Testis (tissue), 3 donors: ENCODE measurements around the gene MACROD2. TPM values are rescaled to one million over a fixed set of nuclear protein-coding genes. Genes with fewer than 3 reads are reported as not detected.

Experiments used
- DNase-seq: peaks from one replicate; pipeline ENCODE4 v3.0.0-alpha.2; 2019
- H3K27ac ChIP-seq, 2 donors: fragments of 200-600 bp; sonication (generic); one replicate each; pipeline ENCODE4 v1.5.1; 2019
- H3K27me3 ChIP-seq: fragments of 200-600 bp; sonication (generic); one replicate; pipeline ENCODE4 v1.5.1; 2019
- H3K36me3 ChIP-seq: fragments of 200-600 bp; sonication (generic); one replicate; pipeline ENCODE4 v1.5.1; 2017; ENCODE audit warnings: low read depth; ENCODE audit errors: missing control alignments
- H3K4me1 ChIP-seq: fragments of 200-600 bp; sonication (generic); one replicate; pipeline ENCODE4 v1.5.1; 2019
- H3K4me3 ChIP-seq, 2 donors: fragments of 200-600 bp; sonication (generic); one replicate each; pipeline ENCODE4 v1.5.1; 2017 to 2019
- H3K9me3 ChIP-seq: fragments of 200-600 bp; sonication (generic); one replicate; pipeline ENCODE4 v1.5.1; 2017
- CTCF ChIP-seq, 3 experiments: fragments of 450-650 bp in 2 of 3; fragments of 200-600 bp in 1 of 3; sonication (generic) in 1 of 3; IDR thresholded peaks; one replicate each; pipeline ENCODE4 v1.5.1; 2016 to 2019; ENCODE audit warnings: antibody characterized with exemption in 3 of 3, mild to moderate bottlenecking in 2 of 3, moderate library complexity in 1 of 3
- POLR2A ChIP-seq: fragments of 450-650 bp; IDR thresholded peaks from one replicate; pipeline ENCODE4 v1.6.1; 2017; ENCODE audit warnings: antibody characterized with exemption, mild to moderate bottlenecking, moderate library complexity
- WGBS, 2 donors: methylation state at CpG; one replicate each; pipeline ENCODE4 v1.1.5; 2018; 5-methylcytosine and 5-hydroxymethylcytosine counted together
- intact Hi-C: fragments of 100-400 bp; cut with DNase I; formaldehyde crosslinking; loops from one replicate; pipeline ENCODE4 v1.15.1; 2023; ENCODE audit warnings: low total_unique reads
- polyA plus RNA-seq: library from polyadenylated mRNA; stranded (reverse); fragments of 350-450 nt; fragmentation: Illumina TruSeq; extraction: RNeasy Lipid Tissue Mini Kit (QIAGEN cat#74804); gene quantifications from one replicate; pipeline ENCODE4 v1.2.3, GENCODE V29; 2014; ENCODE audit warnings: low read depth, low replicate concordance; ENCODE audit not compliant: insufficient read depth
- total RNA-seq, 2 donors: library from RNA; depleted of rRNA; stranded (reverse); fragments of >200 nt; gene quantifications; one replicate each; pipeline ENCODE4 v1.2.3, GENCODE V29; 2016

MACROD2 gene
- total and polyA plus RNA-seq, 3 donors from 2014 or later: 12.6 to 20.6 (median 16.8) TPM

- DNase-seq: no peak
- H3K4me1 ChIP-seq: no peaks in the 10 kb centered on the region
- intact Hi-C loops: no loop called here
- H3K4me3 ChIP-seq: no peak overlapping the region
- H3K27me3 ChIP-seq: no peaks in the 10 kb centered on the region
- no peaks in the 10 kb centered on the region for H3K9me3 ChIP-seq
- H3K27ac ChIP-seq: no peak overlapping the region
- H3K36me3 ChIP-seq: no peaks in the 10 kb centered on the region
- TF ChIP-seq POLR2A: no peak
- TF ChIP-seq CTCF (IDR thresholded peaks at IDR 0.05): no peak
- WGBS, 2 donors: 97% methylated on average over 1 of the region's 1 CpG
These were observed 5.6 kb downstream of the MACROD2 start for GRCh38 chr20:14000917-14001316.

- intact Hi-C loops: no loop called here
- no peak overlapping the region for H3K4me3 ChIP-seq
- TF ChIP-seq POLR2A (no peak), CTCF (IDR thresholded peaks at IDR 0.05) (no peak)
- H3K27me3 ChIP-seq: no peaks in the 10 kb centered on the region
- H3K36me3 ChIP-seq: no peaks in the 10 kb centered on the region
- DNase-seq: no peak
- H3K4me1 ChIP-seq: no peaks in the 10 kb centered on the region
- H3K9me3 ChIP-seq: no peaks in the 10 kb centered on the region
- WGBS, 2 donors: 95% methylated on average over 4 of the region's 4 CpGs
- no peak overlapping the region for H3K27ac ChIP-seq
These were observed 10.7 kb downstream of the MACROD2 start for GRCh38 chr20:14005996-14006395.

GRCh38 chr20:14009208-14009607 is 13.9 kb downstream of the MACROD2 start:
- no peak for DNase-seq
- no peaks in the 10 kb centered on the region for H3K9me3 ChIP-seq
- no peaks in the 10 kb centered on the region for H3K27me3 ChIP-seq
- no peaks in the 10 kb centered on the region for H3K36me3 ChIP-seq
- H3K27ac ChIP-seq: no peak overlapping the region
- H3K4me1 ChIP-seq: no peaks in the 10 kb centered on the region
- 77 to 81% methylated on average over 2 of the region's 2 CpGs for WGBS, 2 donors
- intact Hi-C loops: no loop called here
- no peak overlapping the region for H3K4me3 ChIP-seq
- TF ChIP-seq CTCF (IDR thresholded peaks at IDR 0.05): no peak

GRCh38 chr20:14012671-14013070 is 17.4 kb downstream of the MACROD2 start:
- H3K9me3 ChIP-seq: no peaks in the 10 kb centered on the region
- TF ChIP-seq POLR2A (no peak), CTCF (IDR thresholded peaks at IDR 0.05) (no peak)
- 97% methylated on average over 3 of the region's 3 CpGs for WGBS, 2 donors
- H3K36me3 ChIP-seq: no peaks in the 10 kb centered on the region
- intact Hi-C loops: no loop called here
- no peak overlapping the region for H3K27ac ChIP-seq
- H3K27me3 ChIP-seq: no peaks in the 10 kb centered on the region
- H3K4me1 ChIP-seq: no peaks in the 10 kb centered on the region
- H3K4me3 ChIP-seq: no peak overlapping the region
- DNase-seq: no peak

- no peaks in the 10 kb centered on the region for H3K27me3 ChIP-seq
- WGBS, 2 donors: 86 to 95% methylated on average over 1 of the region's 1 CpG
- DNase-seq: no peak
- H3K36me3 ChIP-seq: no peaks in the 10 kb centered on the region
- no peaks in the 10 kb centered on the region for H3K4me1 ChIP-seq
- H3K9me3 ChIP-seq: no peaks in the 10 kb centered on the region
- no peak overlapping the region for H3K27ac ChIP-seq
- H3K4me3 ChIP-seq: no peak overlapping the region
- TF ChIP-seq CTCF (IDR thresholded peaks at IDR 0.05): no peak
- no peak for TF ChIP-seq POLR2A
- intact Hi-C loops: no loop called here
These were observed 35.7 kb downstream of the MACROD2 start for GRCh38 chr20:14030991-14031390.
